A673 (cell line): Measurements from ENCODE around the gene TCF7L1.

Source experiments
- CTCF ChIP-seq: fragments of 300-800, 200-600 bp; sonication (generic); conservative IDR thresholded peaks from 2 replicates; pipeline ENCODE4 v1.5.1; 2017; ENCODE audit warnings: low read depth, mild to moderate bottlenecking, antibody characterized with exemption, low read length, moderate library complexity, mixed read lengths
- EZH2 ChIP-seq: fragments of 200-600 bp; sonication (generic); IDR thresholded peaks from 2 replicates; pipeline ENCODE4 v1.6.1; 2017; ENCODE audit warnings: borderline replicate concordance, low read depth, mild to moderate bottlenecking, mixed read lengths, antibody characterized with exemption, low read length; ENCODE audit not compliant: poor library complexity, severe bottlenecking

DNA sequence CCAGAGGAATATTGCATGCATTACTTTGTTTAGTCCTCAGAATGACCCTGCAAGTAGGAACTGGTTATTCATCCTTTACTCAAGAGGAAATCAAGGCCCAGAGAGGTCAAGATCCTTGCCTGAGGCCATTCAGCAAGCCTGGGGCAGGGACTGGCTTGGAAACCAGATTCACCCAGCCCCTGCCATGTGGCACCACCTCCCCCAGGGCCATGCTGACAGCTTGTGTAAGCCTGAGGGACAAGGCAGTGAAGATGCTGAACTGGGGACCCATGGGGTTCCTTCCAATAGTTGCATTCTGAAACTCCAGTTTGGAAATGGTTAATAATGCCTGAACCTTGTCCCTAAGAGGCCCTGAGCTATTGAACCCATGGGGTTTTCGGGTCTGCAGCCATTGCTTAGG lies 24.2 kb downstream of the TCF7L1 start:
- TF ChIP-seq CTCF (no peak), EZH2 (no peak)
